GM21723 (cell line): ENCODE measurements around the gene SDHAF3.
"Not testable (repeated sequence)": the region's sequence is repeated elsewhere in the genome, so short reads cannot be mapped to it uniquely, and the experiment has no call there.

Source experiments
- ATAC-seq: cut with Tn5 transposase; IDR thresholded peaks from one replicate; pipeline ENCODE4 v1.9.1; 2021; ENCODE audit warnings: mild to moderate bottlenecking, moderate library complexity; ENCODE audit not compliant: unreplicated experiment

The SDHAF3 gene

GRCh38 chr7:97117372-97118188 lies at the start of gene SDHAF3:
SDHAF3 (plus strand) TSS chr7:97117698; CDS start chr7:97117724, 26 bp downstream.
- peak; percentile 92 for ATAC-seq

DNA sequence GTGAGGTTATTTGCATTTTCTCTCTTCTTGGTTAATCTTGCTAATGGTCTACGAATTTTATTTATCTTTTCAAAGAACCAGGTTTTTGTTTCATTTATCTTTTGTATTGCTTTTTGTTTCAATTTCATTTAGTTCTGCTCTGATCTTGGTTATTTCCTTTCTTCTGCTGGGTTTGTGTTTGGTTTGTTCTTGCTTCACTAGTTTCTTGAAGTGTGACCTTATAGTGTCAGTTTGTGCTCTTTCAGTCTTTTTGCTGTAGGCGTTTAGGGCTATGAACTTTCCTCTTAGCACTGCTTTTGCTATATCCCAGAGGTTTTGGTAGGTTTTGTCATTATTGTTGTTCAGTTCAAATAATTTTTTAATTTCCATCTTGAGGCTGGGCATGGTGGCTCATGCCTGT lies 45.5 kb upstream of the SDHAF3 start:
- ATAC-seq = not testable (repeated sequence)

- no peak for ATAC-seq
Observed at GRCh38 chr7:97075928-97076327, 41.6 kb upstream of the SDHAF3 start.

- ATAC-seq = no peak
Observed at GRCh38 chr7:97078023-97078969, 39.2 kb upstream of the SDHAF3 start.

DNA sequence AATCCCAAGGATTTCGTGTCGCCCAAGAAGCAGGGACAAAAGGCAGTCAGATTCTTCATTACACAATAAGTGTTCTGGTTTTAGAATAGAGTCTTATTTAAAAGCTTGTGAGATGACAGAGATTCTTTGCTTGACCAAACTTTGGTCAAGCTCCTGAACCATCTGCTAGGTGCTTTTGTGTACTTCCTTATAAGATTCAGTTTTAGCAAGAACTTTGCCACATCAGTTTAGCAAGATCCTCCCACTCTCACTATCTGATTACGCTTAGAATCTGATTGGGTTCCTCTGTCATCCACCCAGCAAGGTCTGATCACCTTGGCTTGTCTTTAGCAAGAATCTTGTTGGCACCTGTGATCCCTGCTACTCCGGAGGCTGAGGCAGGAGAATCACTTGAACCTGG lies 38.2 kb upstream of the SDHAF3 start:
- ATAC-seq = no peak

DNA sequence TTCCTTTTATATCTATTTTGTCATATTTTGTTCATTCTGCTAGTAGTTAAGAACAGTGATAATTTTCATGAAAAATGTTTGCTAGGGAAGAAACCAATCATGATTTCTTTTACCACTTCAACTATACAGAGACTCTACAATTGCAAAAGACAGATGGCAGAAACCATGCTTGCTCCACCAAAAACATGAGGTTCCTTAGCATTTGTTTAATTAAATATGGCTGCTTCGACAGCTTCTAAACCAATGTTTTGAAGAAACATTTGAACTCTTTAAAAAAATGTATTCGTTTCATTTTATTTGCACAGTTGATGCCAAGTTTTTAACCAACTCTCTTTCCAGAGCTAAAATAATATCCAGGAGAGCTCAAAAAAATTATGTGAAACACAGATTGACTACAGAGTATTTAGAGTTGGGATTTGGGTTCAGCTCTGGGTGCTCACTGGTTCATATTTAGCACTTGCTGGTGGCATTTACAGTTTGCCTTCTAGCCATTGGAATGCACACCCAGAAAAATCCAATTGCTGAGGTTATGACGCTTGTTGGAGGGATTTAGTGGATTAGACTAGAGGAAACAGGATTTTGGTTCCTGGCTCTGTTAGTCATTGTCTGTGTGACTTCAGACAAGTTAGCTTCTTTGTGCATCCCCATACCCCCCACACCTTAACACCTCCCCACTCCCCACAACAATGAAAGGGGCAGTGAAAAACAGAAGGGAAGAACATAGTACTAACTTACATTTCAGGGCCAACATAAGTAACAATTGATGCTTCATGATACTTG lies 35.8 kb upstream of the SDHAF3 start:
- ATAC-seq = no peak

- no peak for ATAC-seq
Observed at GRCh38 chr7:97088364-97088763, 29.1 kb upstream of the SDHAF3 start.

GRCh38 chr7:97089771-97090170 lies 27.7 kb upstream of the SDHAF3 start:
- no peak for ATAC-seq

GRCh38 chr7:97090761-97091353 lies 26.6 kb upstream of the SDHAF3 start:
- ATAC-seq = no peak

DNA sequence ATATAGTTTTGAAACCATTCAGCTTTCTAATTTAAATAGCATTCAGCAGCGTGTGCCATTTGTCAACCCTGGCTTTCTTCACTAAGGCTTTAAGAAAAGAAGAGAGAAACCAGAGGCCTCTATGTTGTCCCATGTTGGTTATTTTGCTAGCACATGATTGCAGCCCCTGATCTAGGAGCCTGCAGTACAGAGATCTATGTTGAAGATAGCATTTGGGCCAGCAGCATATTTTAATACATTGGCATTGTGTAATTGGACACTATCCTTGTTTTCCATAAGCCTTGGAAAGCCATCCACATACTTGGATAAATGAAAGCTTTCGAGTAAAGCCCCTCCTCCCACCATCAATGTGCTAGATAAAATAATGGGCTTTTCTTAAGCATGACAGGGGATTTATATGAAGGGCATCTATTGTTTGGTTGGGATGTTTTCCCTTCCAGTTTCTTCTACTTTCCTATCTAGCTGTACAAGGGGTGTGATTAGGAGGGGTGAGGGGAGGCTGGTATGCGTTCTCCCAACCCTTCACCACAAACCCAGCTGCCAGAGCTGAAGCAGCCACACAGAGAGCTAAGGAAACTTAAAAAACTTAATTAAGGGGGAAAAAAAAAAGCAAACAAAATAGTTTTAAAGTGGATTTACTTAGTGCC lies 23.1 kb upstream of the SDHAF3 start:
- no peak for ATAC-seq

DNA sequence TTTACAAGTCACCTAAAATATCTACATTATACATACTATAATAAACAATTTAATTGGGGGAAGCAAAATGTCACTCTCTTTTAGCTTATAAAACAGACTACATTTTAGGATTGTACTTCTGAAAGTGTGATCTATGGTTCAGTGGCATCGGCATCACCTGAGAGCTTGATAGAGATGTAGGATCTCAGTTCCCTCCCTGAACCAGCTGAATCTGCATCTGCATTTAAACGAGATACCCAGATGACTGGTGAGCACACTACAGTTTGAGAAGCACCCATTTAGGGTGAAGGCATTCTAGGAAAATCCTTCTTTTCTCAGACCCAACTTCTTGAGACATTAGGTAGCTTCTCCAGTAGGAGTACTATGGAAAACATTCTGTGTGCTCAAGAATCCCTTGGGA lies 21.5 kb upstream of the SDHAF3 start:
- no peak for ATAC-seq

DNA sequence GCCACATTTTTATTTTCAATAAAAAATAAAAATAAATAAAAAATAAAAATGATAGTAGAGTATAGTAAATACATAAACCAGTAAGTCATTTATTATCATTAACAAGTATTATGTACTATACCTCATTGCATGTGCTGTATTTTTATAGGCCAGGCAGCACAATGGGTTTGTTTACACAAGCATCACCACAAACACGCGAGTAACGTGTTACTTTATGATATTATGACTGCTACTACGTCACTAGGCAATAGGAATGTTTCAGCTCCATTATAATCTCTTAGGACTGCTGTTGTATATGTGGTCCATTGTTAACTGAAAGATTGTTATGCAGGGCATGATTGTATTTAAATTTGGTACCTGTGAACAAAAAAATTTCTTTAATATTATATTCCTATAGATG lies 20.8 kb upstream of the SDHAF3 start:
- no peak for ATAC-seq

- peak; percentile 99 for ATAC-seq
Observed at GRCh38 chr7:97104719-97105238, 12.7 kb upstream of the SDHAF3 start.

GRCh38 chr7:97107192-97107800 lies 10.2 kb upstream of the SDHAF3 start:
- no peak for ATAC-seq

DNA sequence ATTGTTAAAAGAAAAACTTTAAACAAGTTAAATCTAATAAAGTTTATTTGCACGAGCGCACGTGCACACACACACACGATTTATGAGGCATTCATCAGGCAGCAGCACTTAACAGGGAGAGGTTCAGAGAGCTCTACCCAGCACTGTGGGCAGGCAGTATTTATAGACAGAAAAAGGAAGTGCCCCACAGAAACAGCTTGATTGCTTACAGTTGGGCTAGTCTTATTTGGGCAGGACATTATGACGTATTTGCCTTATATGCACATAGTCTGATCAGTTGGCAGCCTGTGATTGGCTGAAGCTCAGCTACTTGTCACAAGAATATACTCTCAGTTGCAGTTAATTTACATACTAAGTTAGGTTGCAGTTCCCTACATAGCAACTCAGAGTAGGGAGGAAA lies 1.2 kb upstream of the SDHAF3 start:
- no peak for ATAC-seq

- ATAC-seq = no peak
Observed at GRCh38 chr7:97117035-97117371, 495 bp upstream of the SDHAF3 start.

DNA sequence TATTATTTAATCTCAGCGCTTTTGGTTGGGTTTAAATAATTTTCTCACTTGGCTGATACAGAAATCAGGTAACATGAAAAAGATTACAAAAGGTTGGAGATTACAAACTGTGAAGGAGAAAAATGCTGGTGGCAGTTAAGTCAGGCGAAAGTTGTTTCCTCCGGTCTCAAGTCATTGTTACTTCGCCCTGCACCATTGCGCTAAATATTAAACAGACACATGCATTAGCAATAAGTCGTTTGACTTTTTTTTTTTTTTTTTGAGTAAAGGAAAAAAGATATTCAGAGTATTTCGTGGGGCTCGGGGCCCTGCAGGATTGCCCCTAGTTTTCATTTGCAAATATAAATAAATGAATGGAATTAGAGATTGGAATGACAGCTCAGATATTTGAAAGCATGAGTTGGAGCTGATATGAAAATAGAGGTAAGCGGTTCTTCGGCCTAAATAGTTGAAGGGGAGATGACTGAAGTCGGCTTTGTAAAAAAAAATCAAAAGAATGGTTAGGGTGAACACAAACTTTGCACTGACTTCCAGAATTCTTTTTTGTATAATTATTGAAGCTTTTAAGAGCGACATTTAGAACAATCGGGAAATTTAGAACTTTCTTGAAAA lies 914 bp downstream of the SDHAF3 start:
- ATAC-seq = no peak

DNA sequence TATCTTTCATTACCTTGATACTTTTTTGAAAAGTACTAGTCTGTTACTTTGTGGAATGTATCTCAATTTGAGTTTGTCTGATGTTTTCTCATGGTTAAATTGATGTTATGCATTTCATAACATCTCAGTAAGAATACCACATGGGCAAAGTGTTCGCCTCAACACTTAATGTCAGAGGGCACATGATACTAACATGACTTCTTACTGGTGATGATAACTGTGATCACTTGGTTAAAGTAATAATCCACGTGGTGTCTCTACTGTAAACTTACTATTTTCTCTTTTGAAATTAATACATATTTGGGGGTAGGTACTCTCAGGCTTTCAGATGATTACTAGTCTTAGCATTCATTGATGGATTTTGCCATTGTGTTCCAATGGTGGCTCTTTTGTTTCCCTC lies 2.2 kb downstream of the SDHAF3 start:
- no peak for ATAC-seq
